A673 (cell line): ENCODE results near the gene MYO1D. TPM values are rescaled to one million over a fixed set of nuclear protein-coding genes. Genes with fewer than 3 reads are reported as not detected.

Experiments
- BruUV-seq: library from RNA; stranded (reverse); fragments of 400-500 nt; replicated peaks from 2 replicates; lab custom pipeline; 2021; lab: Mats Ljungman, UMichigan
- CTCF ChIA-PET: fragments of 300-600 bp; sonication (Branson Sonifier 250); formaldehyde crosslinking; loops from one replicate; lab custom pipeline; 2022; ENCODE audit warnings: antibody characterized with exemption; lab: Charles Lee
- POLR2A ChIA-PET: fragments of 300-600 bp; sonication (Branson Sonifier 250); formaldehyde crosslinking; loops from one replicate; lab custom pipeline; 2022; ENCODE audit warnings: antibody characterized with exemption; ENCODE audit not compliant: low non-redundant PET; lab: Charles Lee
- DNase-seq: peaks from one replicate; pipeline ENCODE4 v3.0.0-alpha.2; 2015; ENCODE audit warnings: low spot score
- H3K27ac ChIP-seq: fragments of 200-600 bp; sonication (generic); 2 replicates; pipeline ENCODE4 v1.5.1; 2016; ENCODE audit warnings: mixed run types, low read depth, mild to moderate bottlenecking, mixed read lengths, antibody characterized with exemption, low read length; ENCODE audit not compliant: poor library complexity, severe bottlenecking
- H3K27me3 ChIP-seq: fragments of 200-600 bp; sonication (generic); replicated peaks from 2 replicates; pipeline ENCODE4 v1.6.1; 2017; ENCODE audit warnings: mixed run types, low read depth, mild to moderate bottlenecking, mixed read lengths, antibody characterized with exemption, low read length; ENCODE audit not compliant: insufficient read depth, poor library complexity
- H3K36me3 ChIP-seq: fragments of 200-600 bp; sonication (generic); 2 replicates; pipeline ENCODE4 v1.6.1; 2016; ENCODE audit warnings: mixed run types, mild to moderate bottlenecking, mixed read lengths, antibody characterized with exemption, low read length; ENCODE audit not compliant: insufficient read depth, poor library complexity, severe bottlenecking
- H3K4me1 ChIP-seq: fragments of 200-600 bp; sonication (generic); 2 replicates; pipeline ENCODE4 v1.6.1; 2017; ENCODE audit warnings: mixed run types, mild to moderate bottlenecking, mixed read lengths, antibody characterized with exemption, low read length; ENCODE audit not compliant: insufficient read depth, poor library complexity, severe bottlenecking
- H3K4me3 ChIP-seq: fragments of 200-600 bp; sonication (generic); 2 replicates; pipeline ENCODE4 v1.5.1; 2016; ENCODE audit warnings: low read depth, mixed run types, mild to moderate bottlenecking, mixed read lengths, low read length; ENCODE audit not compliant: poor library complexity, severe bottlenecking
- H3K9me3 ChIP-seq: fragments of 200-600 bp; sonication (generic); 2 replicates; pipeline ENCODE4 v1.6.1; 2016; ENCODE audit warnings: mixed run types, low read depth, mild to moderate bottlenecking, mixed read lengths, antibody characterized with exemption, low read length; ENCODE audit not compliant: poor library complexity, severe bottlenecking
- CTCF ChIP-seq: fragments of 300-800, 200-600 bp; sonication (generic); conservative IDR thresholded peaks from 2 replicates; pipeline ENCODE4 v1.5.1; 2017; ENCODE audit warnings: low read depth, mild to moderate bottlenecking, antibody characterized with exemption, low read length, moderate library complexity, mixed read lengths
- EZH2 ChIP-seq: fragments of 200-600 bp; sonication (generic); IDR thresholded peaks from 2 replicates; pipeline ENCODE4 v1.6.1; 2017; ENCODE audit warnings: borderline replicate concordance, low read depth, mild to moderate bottlenecking, mixed read lengths, antibody characterized with exemption, low read length; ENCODE audit not compliant: poor library complexity, severe bottlenecking
- intact Hi-C: fragments of 100-400 bp; cut with micrococcal nuclease; formaldehyde crosslinking; loops from one replicate; pipeline ENCODE4 v1.10.0; 2022; ENCODE audit not compliant: unreplicated experiment
- total RNA-seq: library from RNA; stranded (reverse); gene quantifications from 2 replicates; pipeline ENCODE4 v1.2.3, GENCODE V29; 2021

The MYO1D gene
- total RNA-seq, 1 experiment from 2014 or later, result 10.4 TPM

- H3K27me3 ChIP-seq, result no peaks in the 10 kb centered on the region
- intact Hi-C loops, result no loop called here
- DNase-seq, result peak; percentile 10
- TF ChIP-seq EZH2, result no peak
- TF ChIP-seq CTCF, result no peak
- ChIA-PET POLR2A (interaction anchor here (0.6 kb wide), 1 partner anchor 90 kb away, joined by 3 read pairs; no protein-coding TSS in a partner anchor), CTCF (no interaction called here)
- no TSS peak for BruUV-seq
- no peak overlapping the region for H3K27ac ChIP-seq
- H3K4me1 ChIP-seq, result peaks cover 8% of the 10 kb centered on the region
- no peaks in the 10 kb centered on the region for H3K36me3 ChIP-seq
- H3K4me3 ChIP-seq, result no peak overlapping the region
- no peaks in the 10 kb centered on the region for H3K9me3 ChIP-seq
Observed at GRCh38 chr17:32803544-32803943, 73.4 kb downstream of the MYO1D start.

GRCh38 chr17:32802306-32802705 is 74.6 kb downstream of the MYO1D start:
- Histone ChIP-seq H3K9me3 (no peaks in the 10 kb centered on the region), H3K27ac (no peak overlapping the region), H3K4me3 (no peak overlapping the region), H3K27me3 (no peaks in the 10 kb centered on the region), H3K36me3 (no peaks in the 10 kb centered on the region), H3K4me1 (peaks cover 8% of the 10 kb centered on the region)
- ChIA-PET CTCF (no interaction called here), POLR2A (no interaction called here)
- no TSS peak for BruUV-seq
- DNase-seq, result no peak
- TF ChIP-seq EZH2 (no peak), CTCF (no peak)
- intact Hi-C loops, result no loop called here

- BruUV-seq, result no TSS peak
- Histone ChIP-seq H3K4me3 (no peak overlapping the region), H3K4me1 (peaks cover 8% of the 10 kb centered on the region), H3K36me3 (no peaks in the 10 kb centered on the region), H3K9me3 (no peaks in the 10 kb centered on the region), H3K27me3 (no peaks in the 10 kb centered on the region), H3K27ac (no peak overlapping the region)
- intact Hi-C loops, result no loop called here
- ChIA-PET POLR2A (no interaction called here), CTCF (no interaction called here)
- no peak for DNase-seq
- TF ChIP-seq EZH2 (no peak), CTCF (no peak)
Observed at GRCh38 chr17:32801641-32802040, 75.3 kb downstream of the MYO1D start.
